Body of pancreas (tissue), 4 donors: ENCODE measurements around the gene DOHH. TPM values are rescaled to one million over a fixed set of nuclear protein-coding genes. Genes with fewer than 3 reads are reported as not detected.
"Not testable (repeated sequence)": the region's sequence is repeated elsewhere in the genome, so short reads cannot be mapped to it uniquely, and the experiment has no call there.

Experiments
- ATAC-seq: fragments of 150-250 bp; one replicate; pipeline ENCODE4 v1.9.1; 2016
- DNase-seq, 4 donors: peaks; one replicate each; pipeline ENCODE4 v3.0.0-alpha.2; 2019
- H3K27ac ChIP-seq, 4 donors: fragments of 200-600 bp; sonication (generic); 1 replicate in 3 of 4; 2 replicates in 1 of 4; pipeline versions ENCODE4 v1.5.1 to v1.6.1; 2016 to 2019; ENCODE audit warnings: mild to moderate bottlenecking in 1 of 4, mixed read lengths in 1 of 4, moderate library complexity in 1 of 4
- H3K27me3 ChIP-seq, 2 donors: fragments of 200-600 bp; sonication (generic); one replicate each; pipeline ENCODE4 v1.6.0; 2016; ENCODE audit warnings: mild to moderate bottlenecking in 1 of 2
- H3K36me3 ChIP-seq, 2 donors: fragments of 200-600 bp; sonication (generic); replicated peaks in 1 of 2; 2 replicates each; pipeline ENCODE4 v1.5.1; 2016; ENCODE audit warnings: low read depth in 2 of 2; ENCODE audit not compliant: insufficient read depth in 1 of 2
- H3K4me1 ChIP-seq: fragments of 200-600 bp; sonication (generic); one replicate; pipeline ENCODE4 v1.6.0; 2016
- H3K4me3 ChIP-seq, 2 donors: fragments of 200-600 bp; sonication (generic); 1 replicate in 1 of 2; 2 replicates in 1 of 2; pipeline ENCODE4 v1.5.1; 2016 to 2019
- H3K9me3 ChIP-seq, 3 donors: fragments of 200-600 bp; sonication (generic); 1 replicate in 2 of 3; 2 replicates in 1 of 3; pipeline ENCODE4 v1.5.1; 2016
- POLR2A ChIP-seq, 3 donors: fragments of 450-650 bp; IDR thresholded peaks; one replicate each; pipeline ENCODE4 v1.6.1; 2016; ENCODE audit warnings: antibody characterized with exemption in 3 of 3, mild to moderate bottlenecking in 2 of 3
- WGBS, 2 donors: methylation state at CpG; one replicate each; pipeline ENCODE4 v1.1.5; 2017; 5-methylcytosine and 5-hydroxymethylcytosine counted together
- intact Hi-C: fragments of 100-400 bp; cut with DNase I; formaldehyde crosslinking; loops from one replicate; pipeline ENCODE4 v1.15.1; 2023
- total RNA-seq, 2 donors: library from RNA; depleted of rRNA; stranded (reverse); fragments of >200 nt; gene quantifications; one replicate each; pipeline ENCODE4 v1.1.0, GENCODE V29; 2016
- TF ChIP-seq, protein P1 (sequence below), 7 experiments: fragments of 450-650 bp in 4 of 7; fragments of 200-600 bp in 3 of 7; sonication (generic) in 3 of 7; IDR thresholded peaks; one replicate each; pipeline ENCODE4 v1.5.1; 2016 to 2019; ENCODE audit warnings: antibody characterized with exemption in 7 of 7

The DOHH gene
- total RNA-seq, 2 donors from 2014 or later = 9.3 to 17.5 TPM

DNA sequence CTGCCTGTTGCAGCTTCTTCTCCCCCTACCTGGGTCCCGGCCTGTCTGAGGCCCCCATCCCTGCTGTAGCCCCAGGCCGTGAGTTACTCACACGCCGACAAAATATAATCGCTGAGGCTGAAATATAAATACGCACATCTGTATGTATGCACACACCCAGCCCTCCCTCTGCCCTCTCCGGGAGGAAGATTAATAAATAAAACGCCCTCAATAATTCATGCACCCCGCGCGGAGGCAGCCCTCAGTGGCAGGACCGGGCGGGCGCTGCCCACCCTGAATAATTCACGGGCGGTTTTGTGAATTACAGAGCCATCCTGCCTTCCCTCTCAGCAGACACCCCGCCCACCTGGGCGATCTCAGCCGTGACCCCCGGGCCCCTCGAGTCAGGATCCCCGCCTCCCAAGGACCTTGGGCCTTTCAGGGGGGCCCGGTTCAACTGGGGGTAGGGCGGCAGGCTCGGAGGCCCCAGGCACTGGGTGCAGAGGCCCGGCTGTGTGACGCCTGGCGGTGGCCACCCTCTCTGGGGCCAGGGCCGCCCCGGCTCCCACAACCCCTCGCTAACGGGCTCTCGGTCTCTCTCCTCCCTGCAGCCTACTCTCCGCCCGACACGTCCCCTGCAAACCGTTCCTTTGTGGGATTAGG lies 44.4 kb downstream of the DOHH start:
- Histone ChIP-seq H3K4me3 (no peak overlapping the region), H3K4me1 (peaks cover 31% of the 10 kb centered on the region), H3K27ac (no peak overlapping the region), H3K27me3 (no peaks in the 10 kb centered on the region), H3K9me3 (no peaks in the 10 kb centered on the region), H3K36me3 (peaks cover 18 to 28% of the 10 kb centered on the region in 2 donors)
- ATAC-seq = no peak
- intact Hi-C loops = no loop called here
- no peak for DNase-seq
- TF ChIP-seq, protein P1, sequence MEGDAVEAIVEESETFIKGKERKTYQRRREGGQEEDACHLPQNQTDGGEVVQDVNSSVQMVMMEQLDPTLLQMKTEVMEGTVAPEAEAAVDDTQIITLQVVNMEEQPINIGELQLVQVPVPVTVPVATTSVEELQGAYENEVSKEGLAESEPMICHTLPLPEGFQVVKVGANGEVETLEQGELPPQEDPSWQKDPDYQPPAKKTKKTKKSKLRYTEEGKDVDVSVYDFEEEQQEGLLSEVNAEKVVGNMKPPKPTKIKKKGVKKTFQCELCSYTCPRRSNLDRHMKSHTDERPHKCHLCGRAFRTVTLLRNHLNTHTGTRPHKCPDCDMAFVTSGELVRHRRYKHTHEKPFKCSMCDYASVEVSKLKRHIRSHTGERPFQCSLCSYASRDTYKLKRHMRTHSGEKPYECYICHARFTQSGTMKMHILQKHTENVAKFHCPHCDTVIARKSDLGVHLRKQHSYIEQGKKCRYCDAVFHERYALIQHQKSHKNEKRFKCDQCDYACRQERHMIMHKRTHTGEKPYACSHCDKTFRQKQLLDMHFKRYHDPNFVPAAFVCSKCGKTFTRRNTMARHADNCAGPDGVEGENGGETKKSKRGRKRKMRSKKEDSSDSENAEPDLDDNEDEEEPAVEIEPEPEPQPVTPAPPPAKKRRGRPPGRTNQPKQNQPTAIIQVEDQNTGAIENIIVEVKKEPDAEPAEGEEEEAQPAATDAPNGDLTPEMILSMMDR (IDR thresholded peaks at IDR 0.05) = no peak
- no peak for TF ChIP-seq POLR2A (IDR thresholded peaks at IDR 0.05)
- 80 to 91% methylated on average over 33 to 36 of the region's 37 CpGs for WGBS, 2 donors

DNA sequence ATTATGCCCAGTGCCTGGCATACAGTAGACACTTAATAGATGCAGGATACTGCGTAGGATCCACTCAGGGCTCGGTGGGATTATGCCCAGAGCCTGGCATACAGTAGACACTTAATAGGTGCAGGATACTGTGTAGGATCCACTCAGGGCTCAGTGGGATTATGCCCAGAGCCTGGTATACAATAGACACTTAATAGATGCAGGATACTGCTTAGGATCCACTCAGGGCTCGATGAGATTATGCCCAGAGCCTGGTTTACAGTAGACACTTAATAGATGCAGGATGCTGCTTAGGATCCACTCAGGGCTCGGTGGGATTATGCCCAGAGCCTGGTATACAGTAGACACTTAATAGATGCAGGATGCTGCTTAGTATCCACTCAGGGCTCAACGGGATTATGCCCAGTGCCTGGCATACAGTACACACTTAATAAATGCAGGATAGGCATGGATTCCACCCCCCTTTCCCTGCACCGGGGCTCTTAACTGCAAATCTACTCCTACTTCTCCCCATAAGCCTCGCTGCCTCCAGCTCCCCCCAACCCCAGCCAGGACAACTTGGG lies 45.0 kb downstream of the DOHH start:
- no peak for TF ChIP-seq POLR2A (IDR thresholded peaks at IDR 0.05)
- TF ChIP-seq, protein P1 (IDR thresholded peaks at IDR 0.05) = no peak
- intact Hi-C loops = no loop called here
- Histone ChIP-seq H3K27me3 (no peaks in the 10 kb centered on the region), H3K4me1 (peaks cover 26% of the 10 kb centered on the region), H3K4me3 (no peak overlapping the region), H3K27ac (no peak overlapping the region), H3K36me3 (peaks cover 24 to 31% of the 10 kb centered on the region in 2 donors), H3K9me3 (no peaks in the 10 kb centered on the region)
- DNase-seq (no peak), ATAC-seq (no peak)
- WGBS, 2 donors = 85 to 89% methylated on average over 7 of the region's 7 CpGs

DNA sequence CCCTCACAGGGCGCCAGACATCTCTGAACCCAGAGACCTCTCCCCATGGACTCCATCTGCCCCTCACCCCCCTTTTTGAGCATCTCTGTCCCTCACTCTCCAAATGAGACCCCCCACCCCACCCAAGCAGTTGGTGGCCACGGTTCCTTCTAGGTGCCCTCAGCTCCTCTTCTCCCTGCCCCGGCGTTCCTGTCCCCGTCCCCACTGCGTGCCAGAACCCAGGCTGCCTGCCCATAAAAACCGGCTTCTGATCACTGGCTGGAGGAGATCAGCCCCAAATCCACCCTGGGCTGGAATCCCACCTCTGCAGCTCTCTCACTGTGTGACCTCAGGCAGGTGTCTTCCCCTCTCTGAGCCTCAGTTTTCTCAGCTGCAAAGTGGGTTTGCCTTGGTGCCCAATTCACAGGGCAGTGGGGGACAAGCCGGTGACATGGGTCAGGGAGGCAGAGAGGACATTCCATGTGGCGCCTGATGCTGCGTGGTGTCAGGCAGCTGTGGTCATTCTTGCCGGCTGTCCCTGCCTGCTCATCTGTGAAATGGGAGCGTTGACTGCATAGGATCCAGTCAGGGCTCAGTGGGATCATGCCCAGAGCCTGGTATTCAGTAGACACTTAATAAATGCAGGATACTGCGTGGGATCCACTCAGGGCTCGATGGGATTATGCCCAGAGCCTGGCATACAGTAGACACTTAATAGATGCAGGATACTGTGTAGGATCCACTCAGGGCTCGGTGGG lies 45.6 kb downstream of the DOHH start:
- no peaks in the 10 kb centered on the region for H3K27me3 ChIP-seq
- 90 to 91% methylated on average over 12 to 14 of the region's 15 CpGs for WGBS, 2 donors
- TF ChIP-seq, protein P1 (IDR thresholded peaks at IDR 0.05) = no peak
- TF ChIP-seq POLR2A (IDR thresholded peaks at IDR 0.05) = no peak
- intact Hi-C loops = no loop called here
- peaks cover 26 to 32% of the 10 kb centered on the region in 2 donors for H3K36me3 ChIP-seq
- ATAC-seq = no peak
- no peak for DNase-seq
- H3K4me1 ChIP-seq = peaks cover 19% of the 10 kb centered on the region
- no peak overlapping the region for H3K4me3 ChIP-seq
- H3K27ac ChIP-seq = no peak overlapping the region
- H3K9me3 ChIP-seq = no peaks in the 10 kb centered on the region

DNA sequence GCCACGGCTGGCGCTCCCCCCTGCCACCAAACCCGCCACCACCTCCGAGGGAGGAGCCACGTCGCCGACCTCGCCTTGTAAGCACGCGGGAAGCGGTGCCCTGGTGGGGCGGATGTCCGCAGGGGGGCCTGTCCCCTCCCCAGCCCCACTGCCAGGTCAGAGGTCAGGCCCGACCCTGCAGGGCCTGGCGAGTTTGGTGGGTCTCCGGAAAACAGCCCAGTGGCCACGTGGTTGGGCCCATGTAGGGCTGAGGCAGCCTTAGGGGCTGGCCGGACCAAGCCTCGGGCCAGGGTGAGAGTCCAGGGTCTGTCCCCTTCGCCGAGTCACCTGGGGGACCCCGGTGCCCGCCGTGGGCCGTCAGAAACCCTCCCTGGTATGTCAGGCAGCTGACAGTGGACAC lies 46.6 kb downstream of the DOHH start:
- intact Hi-C loops = no loop called here
- no peak for TF ChIP-seq POLR2A (IDR thresholded peaks at IDR 0.05)
- TF ChIP-seq, protein P1 (IDR thresholded peaks at IDR 0.05) = no peak
- Histone ChIP-seq H3K4me1 (peaks cover 9% of the 10 kb centered on the region), H3K9me3 (no peaks in the 10 kb centered on the region), H3K36me3 (peaks cover 26 to 34% of the 10 kb centered on the region in 2 donors), H3K27ac (no peak overlapping the region), H3K4me3 (no peak overlapping the region), H3K27me3 (no peaks in the 10 kb centered on the region)
- DNase-seq (no peak), ATAC-seq (no peak)
- whole genome bisulfite sequencing, 2 donors = 91% methylated on average over 25 of the region's 25 CpGs; no CpG with 5 or more reads in 1 of the 2 donors

DNA sequence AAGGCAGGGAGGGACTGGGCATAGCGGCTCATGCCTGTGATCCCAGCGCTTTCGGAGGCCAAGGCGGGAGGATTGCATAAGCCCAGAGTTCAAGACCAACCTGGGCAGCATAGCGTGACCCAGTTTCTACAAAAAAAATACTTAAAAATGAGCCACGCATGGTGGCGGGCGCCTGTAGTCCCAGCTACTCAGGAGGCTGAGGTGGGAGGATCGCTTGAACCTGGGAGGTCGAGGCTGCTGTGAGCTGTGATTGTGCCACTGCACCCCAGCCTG lies 47.6 kb downstream of the DOHH start:
- H3K4me1 ChIP-seq, intact Hi-C loops, H3K9me3 ChIP-seq, H3K27me3 ChIP-seq, H3K4me3 ChIP-seq, ATAC-seq, H3K27ac ChIP-seq, DNase-seq: not testable (repeated sequence)
- 95 to 97% methylated on average over 10 of the region's 10 CpGs for whole genome bisulfite sequencing, 2 donors
- peaks cover 26 to 36% of the 10 kb centered on the region in 2 donors for H3K36me3 ChIP-seq
